Ramos (cell line): ENCODE measurements around the gene GABRR1.
"Not testable (repeated sequence)": the region's sequence is repeated elsewhere in the genome, so short reads cannot be mapped to it uniquely, and the experiment has no call there.

ENCODE experiments used
- in situ Hi-C: fragments of 300-500 bp; cut with MboI; formaldehyde crosslinking; loops from one replicate; pipeline ENCODE4 v1.14.3; 2022; ENCODE audit warnings: low sequenced_read_pairs; ENCODE audit not compliant: unreplicated experiment

GABRR1 gene

GRCh38 chr6:89217299-89217910 lies at the start of gene GABRR1:
TSS of gene GABRR1 (minus strand) at chr6:89217358. CDS start at chr6:89217322, 36 bp downstream.
- in situ Hi-C loops: no loop called here

- in situ Hi-C loops: no loop called here
Measured at GRCh38 chr6:89264296-89264695, 47.1 kb upstream of the GABRR1 start.

- in situ Hi-C loops: no loop called here
Measured at GRCh38 chr6:89260832-89261231, 43.7 kb upstream of the GABRR1 start.

GRCh38 chr6:89260310-89260709 lies 43.2 kb upstream of the GABRR1 start:
- in situ Hi-C loops: no loop called here

GRCh38 chr6:89258912-89259311 lies 41.8 kb upstream of the GABRR1 start:
- in situ Hi-C loops: no loop called here

- in situ Hi-C loops: no loop called here
Measured at GRCh38 chr6:89257781-89258180, 40.6 kb upstream of the GABRR1 start.

- in situ Hi-C loops: no loop called here
Measured at GRCh38 chr6:89257346-89257745, 40.2 kb upstream of the GABRR1 start.

GRCh38 chr6:89255417-89255816 lies 38.3 kb upstream of the GABRR1 start:
- in situ Hi-C loops: no loop called here

GRCh38 chr6:89254569-89254968 lies 37.4 kb upstream of the GABRR1 start:
- in situ Hi-C loops: no loop called here

GRCh38 chr6:89252907-89253306 lies 35.7 kb upstream of the GABRR1 start:
- in situ Hi-C loops: no loop called here

- in situ Hi-C loops: no loop called here
Measured at GRCh38 chr6:89251976-89252375, 34.8 kb upstream of the GABRR1 start.

- in situ Hi-C loops: no loop called here
Measured at GRCh38 chr6:89251170-89251569, 34.0 kb upstream of the GABRR1 start.

- in situ Hi-C loops: no loop called here
Measured at GRCh38 chr6:89250239-89250638, 33.1 kb upstream of the GABRR1 start.

- in situ Hi-C loops: loop anchor here (10.0 kb wide), 1 partner anchor 260 kb away; no protein-coding TSS in a partner anchor
Measured at GRCh38 chr6:89244241-89244985, 27.3 kb upstream of the GABRR1 start.

- in situ Hi-C loops: loop anchor here (10.0 kb wide), 1 partner anchor 258 kb away; no protein-coding TSS in a partner anchor
Measured at GRCh38 chr6:89243331-89243629, 26.1 kb upstream of the GABRR1 start.

- in situ Hi-C loops: loop anchor here (10.0 kb wide), 1 partner anchor 258 kb away; no protein-coding TSS in a partner anchor
Measured at GRCh38 chr6:89242574-89243330, 25.6 kb upstream of the GABRR1 start.

- in situ Hi-C loops: no loop called here
Measured at GRCh38 chr6:89239338-89239737, 22.2 kb upstream of the GABRR1 start.

GRCh38 chr6:89237158-89237557 lies 20.0 kb upstream of the GABRR1 start:
- in situ Hi-C loops: no loop called here

GRCh38 chr6:89233605-89234004 lies 16.4 kb upstream of the GABRR1 start:
- in situ Hi-C loops: not testable (repeated sequence)

- in situ Hi-C loops: no loop called here
Measured at GRCh38 chr6:89222712-89223039, 5.5 kb upstream of the GABRR1 start.

GRCh38 chr6:89221971-89222711 lies 5.0 kb upstream of the GABRR1 start:
- in situ Hi-C loops: no loop called here
